Activated CD8-positive, alpha-beta memory T cell treated with anti-CD3 and anti-CD28 coated beads, Interleukin-2, amount 50 U/mL, for 1 hour (primary cell): ENCODE results near the gene LAMC2.
"Not testable (repeated sequence)": the region's sequence is repeated elsewhere in the genome, so short reads cannot be mapped to it uniquely, and the experiment has no call there.

ENCODE experiments used
- DNase-seq: peaks from one replicate; pipeline ENCODE4 v3.0.0-alpha.2; 2020; ENCODE audit errors: extremely low read depth

The LAMC2 gene

GRCh38 chr1:183263886-183264602, 78.0 kb downstream of the LAMC2 start:
- DNase-seq, result no peak

- no peak for DNase-seq
Measured at GRCh38 chr1:183267646-183268431, 81.8 kb downstream of the LAMC2 start.

DNA sequence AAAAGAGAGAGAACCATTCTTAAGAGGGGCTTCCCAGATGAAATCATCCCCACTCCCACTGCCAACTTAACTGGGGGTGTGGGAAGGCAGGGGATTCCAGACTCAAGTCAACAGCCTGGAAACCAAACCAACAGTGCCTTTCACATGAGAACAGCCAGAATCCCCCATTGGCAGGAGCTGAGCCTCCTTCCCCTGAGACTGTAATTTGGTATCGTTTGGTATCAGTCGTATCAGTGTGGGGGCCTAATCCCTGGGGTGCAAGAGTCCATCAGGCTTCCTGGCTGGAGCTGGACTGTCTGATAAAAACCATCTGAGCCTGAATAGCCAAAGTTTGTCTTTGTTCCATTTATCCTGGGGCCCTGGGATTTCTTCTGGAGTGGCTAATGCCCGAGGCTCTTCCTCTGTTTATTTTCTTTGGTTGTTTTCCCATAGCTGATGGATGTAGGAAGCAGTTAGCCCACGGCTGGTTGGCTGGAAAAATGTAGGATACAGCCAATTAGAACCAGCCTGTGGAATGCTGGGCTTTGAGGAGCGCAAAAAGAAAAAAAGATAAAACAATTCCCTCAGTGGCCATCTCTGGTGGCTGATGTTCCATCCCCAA, 84.6 kb downstream of the LAMC2 start:
- DNase-seq, result no peak

- no peak for DNase-seq
Measured at GRCh38 chr1:183272390-183272848, 86.4 kb downstream of the LAMC2 start.

GRCh38 chr1:183273300-183273699, 87.2 kb downstream of the LAMC2 start:
- DNase-seq, result no peak

- not testable (repeated sequence) for DNase-seq
Measured at GRCh38 chr1:183273984-183274383, 87.9 kb downstream of the LAMC2 start.

DNA sequence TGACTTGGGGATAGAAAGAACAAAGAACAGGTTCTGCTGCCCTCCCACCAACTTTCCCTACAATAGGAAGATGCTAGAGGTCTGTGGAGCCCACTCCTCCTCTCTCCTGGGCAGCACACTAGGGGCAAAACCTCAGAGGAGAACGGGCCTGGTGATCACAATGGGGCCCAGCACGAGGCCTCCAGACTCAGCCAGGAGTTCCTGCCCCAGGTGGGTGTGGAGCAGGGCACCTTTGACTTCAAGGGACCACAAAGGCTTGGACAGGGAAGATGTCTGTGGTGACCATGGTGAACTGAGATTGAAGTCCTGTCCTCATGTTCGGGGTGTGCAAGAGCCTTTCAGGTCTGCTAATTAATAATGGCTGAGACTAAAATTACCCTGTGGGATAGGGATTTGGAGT, 88.8 kb downstream of the LAMC2 start:
- no peak for DNase-seq

DNA sequence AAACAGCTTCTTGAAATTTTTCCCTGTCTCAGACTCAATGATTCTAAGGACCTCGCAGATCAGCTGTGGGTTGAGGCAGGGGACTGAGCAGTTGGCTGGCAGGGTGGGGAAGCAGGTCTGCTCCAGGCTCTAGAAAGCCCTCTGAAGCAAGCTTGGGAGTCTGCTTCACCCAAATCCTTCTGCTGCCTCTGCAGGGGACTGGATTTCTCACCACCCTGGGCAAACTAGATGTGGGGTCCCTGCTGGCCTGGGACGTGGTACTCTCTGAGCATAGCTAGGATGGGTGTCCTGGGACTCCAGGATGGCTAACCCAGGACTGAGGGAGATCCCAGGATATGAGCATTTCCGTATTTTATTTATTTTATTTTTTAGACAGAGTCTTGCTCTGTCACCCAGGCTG, 89.3 kb downstream of the LAMC2 start:
- no peak for DNase-seq

- DNase-seq, result no peak
Measured at GRCh38 chr1:183276386-183277080, 90.5 kb downstream of the LAMC2 start.

GRCh38 chr1:183277821-183278738, 92.0 kb downstream of the LAMC2 start:
- DNase-seq, result no peak

DNA sequence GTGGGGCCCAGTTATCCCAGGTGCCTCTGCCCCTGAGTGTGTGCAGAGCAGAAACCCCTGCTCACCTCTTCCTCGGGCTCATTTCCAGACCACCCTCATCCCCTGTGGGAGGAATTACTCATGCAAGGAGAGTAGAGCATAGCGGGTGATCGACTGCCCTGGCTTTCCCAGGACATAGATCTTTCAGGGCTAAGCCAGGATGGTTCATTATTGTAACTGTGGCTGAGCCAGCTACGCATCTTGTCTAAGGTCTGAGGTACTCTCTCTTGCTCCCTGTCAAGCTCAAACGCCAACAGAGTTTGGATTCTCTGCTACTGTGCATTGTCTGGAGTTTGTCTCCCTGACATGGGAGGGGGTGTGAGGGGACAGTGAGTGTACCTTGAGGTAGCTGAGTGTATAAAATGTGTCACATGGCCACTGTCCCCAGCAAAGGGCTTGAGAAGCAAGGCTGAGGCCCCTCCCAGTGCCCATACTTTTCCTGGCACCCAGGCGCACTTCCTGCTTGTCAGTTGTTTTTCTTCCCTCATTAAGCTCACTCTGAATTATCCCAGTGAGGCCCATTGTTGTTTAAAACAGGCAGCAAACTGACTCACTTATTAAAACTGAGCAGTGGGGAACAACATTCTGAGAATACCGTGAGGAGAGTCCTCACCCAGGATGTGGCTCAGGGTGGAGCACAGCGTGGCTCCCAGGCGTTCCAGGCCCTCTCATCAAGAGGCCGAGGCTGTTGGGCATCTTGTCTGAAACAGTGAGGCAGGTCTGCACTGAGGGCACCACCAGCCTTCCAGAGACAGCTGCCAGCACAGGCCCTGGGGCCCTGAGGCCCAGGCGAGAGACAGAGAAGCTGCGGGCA, 92.9 kb downstream of the LAMC2 start:
- DNase-seq, result no peak

DNA sequence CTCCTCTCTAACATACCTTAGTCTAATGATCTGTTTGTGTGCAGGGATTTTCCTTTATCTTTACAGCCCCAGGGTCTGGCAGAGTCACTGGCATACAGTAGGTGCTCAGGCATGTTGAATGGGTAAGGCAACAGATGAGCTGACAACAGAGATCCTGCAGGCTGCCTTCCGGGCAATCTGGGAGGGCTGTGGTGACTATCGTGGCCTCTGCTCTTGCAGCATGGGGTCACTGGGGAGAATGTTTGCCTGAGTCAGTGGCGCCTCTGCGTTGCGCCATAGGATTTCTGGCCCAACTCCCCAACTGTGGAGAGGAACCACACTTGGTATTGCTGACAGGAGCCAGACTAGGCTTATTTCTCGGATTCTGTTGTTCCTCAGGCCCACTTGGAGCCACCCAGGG, 93.8 kb downstream of the LAMC2 start:
- DNase-seq, result no peak

- no peak for DNase-seq
Measured at GRCh38 chr1:183281039-183281438, 95.0 kb downstream of the LAMC2 start.

- DNase-seq, result peak; percentile 14
Measured at GRCh38 chr1:183281553-183282091, 95.6 kb downstream of the LAMC2 start.

GRCh38 chr1:183282101-183282855, 96.2 kb downstream of the LAMC2 start:
- DNase-seq, result no peak

- DNase-seq, result no peak
Measured at GRCh38 chr1:183283286-183283685, 97.2 kb downstream of the LAMC2 start.

DNA sequence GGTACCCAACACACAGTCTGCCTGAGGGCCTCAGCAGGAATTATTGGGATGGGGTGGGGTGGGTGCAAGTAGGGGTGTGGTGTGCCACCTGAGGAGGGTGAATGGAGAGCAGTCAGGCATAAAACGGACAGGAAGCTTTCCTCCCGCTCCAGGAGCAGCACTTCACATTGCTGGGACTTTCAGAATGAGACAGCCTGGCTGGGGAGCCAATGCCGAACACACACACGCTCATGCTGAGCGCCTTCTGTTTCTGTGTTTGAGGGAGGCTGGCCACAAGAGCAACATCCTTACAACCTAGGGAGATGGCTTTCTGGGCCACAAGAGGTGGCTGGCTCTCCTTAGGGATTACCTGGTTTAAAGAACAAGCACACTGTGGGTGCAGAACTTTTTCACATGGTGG, 98.0 kb downstream of the LAMC2 start:
- DNase-seq, result no peak

DNA sequence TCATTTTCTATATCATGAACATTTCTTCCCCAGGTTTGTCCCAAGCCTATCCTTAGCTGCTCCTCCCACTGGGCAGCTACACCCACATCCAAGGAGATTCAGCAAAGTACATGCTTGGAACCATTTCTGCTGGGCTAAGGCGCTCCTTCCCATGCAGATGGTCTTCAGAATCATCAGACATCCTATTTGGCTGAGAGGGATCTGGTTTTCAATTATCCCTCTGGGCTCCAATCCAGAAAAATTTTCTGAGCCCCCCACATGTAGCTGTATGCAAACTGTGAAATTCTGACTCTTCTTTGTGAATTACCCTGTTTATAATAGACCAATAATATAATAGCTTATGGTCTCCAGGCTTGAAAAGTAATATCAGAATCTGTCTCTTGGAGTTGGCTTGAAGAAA, 99.2 kb downstream of the LAMC2 start:
- no peak for DNase-seq

DNA sequence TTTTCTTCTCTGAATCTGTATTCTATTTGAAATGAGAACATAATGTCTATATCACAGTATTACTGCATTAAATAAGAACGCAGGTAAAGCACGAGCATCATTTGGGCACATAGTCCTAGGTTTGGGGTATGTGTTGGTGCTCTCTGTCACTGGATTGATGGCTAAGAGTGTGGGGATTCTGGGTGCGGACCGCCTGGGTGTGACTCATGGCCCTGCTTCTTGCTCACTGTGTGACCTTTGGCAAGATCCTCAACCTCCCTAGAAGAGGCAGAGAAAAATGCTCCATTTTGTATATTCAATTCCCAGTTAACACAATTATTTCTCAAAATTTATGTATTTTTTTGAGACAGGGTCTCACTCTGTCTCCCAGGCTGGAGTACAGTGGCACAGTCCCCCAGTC, 99.7 kb downstream of the LAMC2 start:
- DNase-seq, result no peak
